ENCODE results near the gene SHC4. TPM values are rescaled to one million over a fixed set of nuclear protein-coding genes. Genes with fewer than 3 reads are reported as not detected.

SHC4 gene
- total and polyA plus RNA-seq, 2 of the 8 experiments (the other 6 are each of a cell fraction or from before 2014, with no cell fraction given) = 0.15 to 0.30 TPM

DNA sequence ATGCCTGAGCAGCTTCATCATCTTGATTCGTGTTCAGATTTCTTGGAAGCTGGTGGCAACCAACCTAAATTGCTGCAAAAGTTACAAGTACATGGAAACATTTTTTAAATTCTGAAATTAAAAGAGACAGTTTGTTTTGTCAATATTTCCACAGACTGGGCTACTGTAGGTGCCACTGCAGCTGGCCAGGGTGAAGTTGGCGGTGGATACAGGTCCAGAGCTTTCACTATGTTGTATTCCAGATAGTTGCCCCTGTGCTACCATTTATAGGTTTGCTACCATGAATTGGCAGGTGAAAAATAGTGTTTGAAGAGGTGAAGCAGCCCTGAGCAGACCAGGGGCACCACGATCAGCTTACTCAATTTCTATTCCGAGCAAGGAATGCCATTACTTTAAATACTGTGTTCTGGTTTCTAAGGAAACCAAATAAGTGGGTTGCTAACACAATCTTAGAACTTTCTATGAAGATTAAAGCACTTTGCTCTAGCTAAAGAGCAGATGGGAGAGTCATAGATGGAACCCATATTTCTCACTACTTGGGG is 21.2 kb upstream of the SHC4 start (continued):
- TF ChIP-seq, protein P1, sequence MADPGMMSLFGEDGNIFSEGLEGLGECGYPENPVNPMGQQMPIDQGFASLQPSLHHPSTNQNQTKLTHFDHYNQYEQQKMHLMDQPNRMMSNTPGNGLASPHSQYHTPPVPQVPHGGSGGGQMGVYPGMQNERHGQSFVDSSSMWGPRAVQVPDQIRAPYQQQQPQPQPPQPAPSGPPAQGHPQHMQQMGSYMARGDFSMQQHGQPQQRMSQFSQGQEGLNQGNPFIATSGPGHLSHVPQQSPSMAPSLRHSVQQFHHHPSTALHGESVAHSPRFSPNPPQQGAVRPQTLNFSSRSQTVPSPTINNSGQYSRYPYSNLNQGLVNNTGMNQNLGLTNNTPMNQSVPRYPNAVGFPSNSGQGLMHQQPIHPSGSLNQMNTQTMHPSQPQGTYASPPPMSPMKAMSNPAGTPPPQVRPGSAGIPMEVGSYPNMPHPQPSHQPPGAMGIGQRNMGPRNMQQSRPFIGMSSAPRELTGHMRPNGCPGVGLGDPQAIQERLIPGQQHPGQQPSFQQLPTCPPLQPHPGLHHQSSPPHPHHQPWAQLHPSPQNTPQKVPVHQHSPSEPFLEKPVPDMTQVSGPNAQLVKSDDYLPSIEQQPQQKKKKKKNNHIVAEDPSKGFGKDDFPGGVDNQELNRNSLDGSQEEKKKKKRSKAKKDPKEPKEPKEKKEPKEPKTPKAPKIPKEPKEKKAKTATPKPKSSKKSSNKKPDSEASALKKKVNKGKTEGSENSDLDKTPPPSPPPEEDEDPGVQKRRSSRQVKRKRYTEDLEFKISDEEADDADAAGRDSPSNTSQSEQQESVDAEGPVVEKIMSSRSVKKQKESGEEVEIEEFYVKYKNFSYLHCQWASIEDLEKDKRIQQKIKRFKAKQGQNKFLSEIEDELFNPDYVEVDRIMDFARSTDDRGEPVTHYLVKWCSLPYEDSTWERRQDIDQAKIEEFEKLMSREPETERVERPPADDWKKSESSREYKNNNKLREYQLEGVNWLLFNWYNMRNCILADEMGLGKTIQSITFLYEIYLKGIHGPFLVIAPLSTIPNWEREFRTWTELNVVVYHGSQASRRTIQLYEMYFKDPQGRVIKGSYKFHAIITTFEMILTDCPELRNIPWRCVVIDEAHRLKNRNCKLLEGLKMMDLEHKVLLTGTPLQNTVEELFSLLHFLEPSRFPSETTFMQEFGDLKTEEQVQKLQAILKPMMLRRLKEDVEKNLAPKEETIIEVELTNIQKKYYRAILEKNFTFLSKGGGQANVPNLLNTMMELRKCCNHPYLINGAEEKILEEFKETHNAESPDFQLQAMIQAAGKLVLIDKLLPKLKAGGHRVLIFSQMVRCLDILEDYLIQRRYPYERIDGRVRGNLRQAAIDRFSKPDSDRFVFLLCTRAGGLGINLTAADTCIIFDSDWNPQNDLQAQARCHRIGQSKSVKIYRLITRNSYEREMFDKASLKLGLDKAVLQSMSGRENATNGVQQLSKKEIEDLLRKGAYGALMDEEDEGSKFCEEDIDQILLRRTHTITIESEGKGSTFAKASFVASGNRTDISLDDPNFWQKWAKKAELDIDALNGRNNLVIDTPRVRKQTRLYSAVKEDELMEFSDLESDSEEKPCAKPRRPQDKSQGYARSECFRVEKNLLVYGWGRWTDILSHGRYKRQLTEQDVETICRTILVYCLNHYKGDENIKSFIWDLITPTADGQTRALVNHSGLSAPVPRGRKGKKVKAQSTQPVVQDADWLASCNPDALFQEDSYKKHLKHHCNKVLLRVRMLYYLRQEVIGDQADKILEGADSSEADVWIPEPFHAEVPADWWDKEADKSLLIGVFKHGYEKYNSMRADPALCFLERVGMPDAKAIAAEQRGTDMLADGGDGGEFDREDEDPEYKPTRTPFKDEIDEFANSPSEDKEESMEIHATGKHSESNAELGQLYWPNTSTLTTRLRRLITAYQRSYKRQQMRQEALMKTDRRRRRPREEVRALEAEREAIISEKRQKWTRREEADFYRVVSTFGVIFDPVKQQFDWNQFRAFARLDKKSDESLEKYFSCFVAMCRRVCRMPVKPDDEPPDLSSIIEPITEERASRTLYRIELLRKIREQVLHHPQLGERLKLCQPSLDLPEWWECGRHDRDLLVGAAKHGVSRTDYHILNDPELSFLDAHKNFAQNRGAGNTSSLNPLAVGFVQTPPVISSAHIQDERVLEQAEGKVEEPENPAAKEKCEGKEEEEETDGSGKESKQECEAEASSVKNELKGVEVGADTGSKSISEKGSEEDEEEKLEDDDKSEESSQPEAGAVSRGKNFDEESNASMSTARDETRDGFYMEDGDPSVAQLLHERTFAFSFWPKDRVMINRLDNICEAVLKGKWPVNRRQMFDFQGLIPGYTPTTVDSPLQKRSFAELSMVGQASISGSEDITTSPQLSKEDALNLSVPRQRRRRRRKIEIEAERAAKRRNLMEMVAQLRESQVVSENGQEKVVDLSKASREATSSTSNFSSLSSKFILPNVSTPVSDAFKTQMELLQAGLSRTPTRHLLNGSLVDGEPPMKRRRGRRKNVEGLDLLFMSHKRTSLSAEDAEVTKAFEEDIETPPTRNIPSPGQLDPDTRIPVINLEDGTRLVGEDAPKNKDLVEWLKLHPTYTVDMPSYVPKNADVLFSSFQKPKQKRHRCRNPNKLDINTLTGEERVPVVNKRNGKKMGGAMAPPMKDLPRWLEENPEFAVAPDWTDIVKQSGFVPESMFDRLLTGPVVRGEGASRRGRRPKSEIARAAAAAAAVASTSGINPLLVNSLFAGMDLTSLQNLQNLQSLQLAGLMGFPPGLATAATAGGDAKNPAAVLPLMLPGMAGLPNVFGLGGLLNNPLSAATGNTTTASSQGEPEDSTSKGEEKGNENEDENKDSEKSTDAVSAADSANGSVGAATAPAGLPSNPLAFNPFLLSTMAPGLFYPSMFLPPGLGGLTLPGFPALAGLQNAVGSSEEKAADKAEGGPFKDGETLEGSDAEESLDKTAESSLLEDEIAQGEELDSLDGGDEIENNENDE (IDR thresholded peaks at IDR 0.05; ENCODE audit: insufficient replicate concordance, low read length) = no peak
- TF ChIP-seq KDM5A (IDR thresholded peaks at IDR 0.05; ENCODE audit: low read length) = no peak
- TF ChIP-seq JUND (IDR thresholded peaks at IDR 0.05; ENCODE audit: low read length) = no peak
- TF ChIP-seq, protein P2, sequence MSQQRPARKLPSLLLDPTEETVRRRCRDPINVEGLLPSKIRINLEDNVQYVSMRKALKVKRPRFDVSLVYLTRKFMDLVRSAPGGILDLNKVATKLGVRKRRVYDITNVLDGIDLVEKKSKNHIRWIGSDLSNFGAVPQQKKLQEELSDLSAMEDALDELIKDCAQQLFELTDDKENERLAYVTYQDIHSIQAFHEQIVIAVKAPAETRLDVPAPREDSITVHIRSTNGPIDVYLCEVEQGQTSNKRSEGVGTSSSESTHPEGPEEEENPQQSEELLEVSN (IDR thresholded peaks at IDR 0.05) = no peak
- TF ChIP-seq, protein P3, sequence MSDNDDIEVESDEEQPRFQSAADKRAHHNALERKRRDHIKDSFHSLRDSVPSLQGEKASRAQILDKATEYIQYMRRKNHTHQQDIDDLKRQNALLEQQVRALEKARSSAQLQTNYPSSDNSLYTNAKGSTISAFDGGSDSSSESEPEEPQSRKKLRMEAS (IDR thresholded peaks at IDR 0.05) = no peak
- TF ChIP-seq TAF1 (IDR thresholded peaks at IDR 0.05; ENCODE audit: low read depth, low read length) = no peak
- TF ChIP-seq SAP30 (IDR thresholded peaks at IDR 0.05; ENCODE audit: insufficient read depth, insufficient replicate concordance, low read length) = no peak
- TF ChIP-seq TEAD4 (IDR thresholded peaks at IDR 0.05; ENCODE audit: low read depth, low read length) = no peak
